ENCODE data around the gene SUPT20H.

DNA sequence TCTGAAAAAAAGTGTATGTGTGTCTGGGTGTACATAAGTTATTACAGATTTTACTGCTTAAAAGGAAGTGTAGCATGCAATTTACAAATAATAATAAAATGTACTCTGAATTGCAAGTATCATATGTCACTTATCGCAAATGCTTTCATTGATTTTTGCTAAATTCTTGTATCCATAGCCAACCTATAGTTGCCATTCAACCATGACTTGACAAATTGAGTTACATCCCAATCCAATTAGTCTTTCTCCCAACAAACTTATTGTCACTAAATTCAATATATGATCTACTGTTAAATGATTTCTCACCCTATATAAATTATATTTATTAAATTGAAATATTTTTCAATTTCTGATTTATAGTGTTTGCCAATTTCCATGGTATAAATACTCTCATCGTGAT is 17.3 kb upstream of the SUPT20H start:
- TF ChIP-seq TCF4 (CRISPR knock-in tag; IDR thresholded peaks at IDR 0.05; ENCODE audit: borderline replicate concordance) = no peak
- no peak for TF ChIP-seq RARB (CRISPR knock-in tag; IDR thresholded peaks at IDR 0.05)
- no peak for TF ChIP-seq OSR1 (CRISPR knock-in tag; IDR thresholded peaks at IDR 0.05)
- TF ChIP-seq, protein P1, sequence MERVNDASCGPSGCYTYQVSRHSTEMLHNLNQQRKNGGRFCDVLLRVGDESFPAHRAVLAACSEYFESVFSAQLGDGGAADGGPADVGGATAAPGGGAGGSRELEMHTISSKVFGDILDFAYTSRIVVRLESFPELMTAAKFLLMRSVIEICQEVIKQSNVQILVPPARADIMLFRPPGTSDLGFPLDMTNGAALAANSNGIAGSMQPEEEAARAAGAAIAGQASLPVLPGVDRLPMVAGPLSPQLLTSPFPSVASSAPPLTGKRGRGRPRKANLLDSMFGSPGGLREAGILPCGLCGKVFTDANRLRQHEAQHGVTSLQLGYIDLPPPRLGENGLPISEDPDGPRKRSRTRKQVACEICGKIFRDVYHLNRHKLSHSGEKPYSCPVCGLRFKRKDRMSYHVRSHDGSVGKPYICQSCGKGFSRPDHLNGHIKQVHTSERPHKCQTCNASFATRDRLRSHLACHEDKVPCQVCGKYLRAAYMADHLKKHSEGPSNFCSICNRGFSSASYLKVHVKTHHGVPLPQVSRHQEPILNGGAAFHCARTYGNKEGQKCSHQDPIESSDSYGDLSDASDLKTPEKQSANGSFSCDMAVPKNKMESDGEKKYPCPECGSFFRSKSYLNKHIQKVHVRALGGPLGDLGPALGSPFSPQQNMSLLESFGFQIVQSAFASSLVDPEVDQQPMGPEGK (CRISPR knock-in tag; IDR thresholded peaks at IDR 0.05; ENCODE audit: borderline replicate concordance) = no peak
- TF ChIP-seq, protein P2, sequence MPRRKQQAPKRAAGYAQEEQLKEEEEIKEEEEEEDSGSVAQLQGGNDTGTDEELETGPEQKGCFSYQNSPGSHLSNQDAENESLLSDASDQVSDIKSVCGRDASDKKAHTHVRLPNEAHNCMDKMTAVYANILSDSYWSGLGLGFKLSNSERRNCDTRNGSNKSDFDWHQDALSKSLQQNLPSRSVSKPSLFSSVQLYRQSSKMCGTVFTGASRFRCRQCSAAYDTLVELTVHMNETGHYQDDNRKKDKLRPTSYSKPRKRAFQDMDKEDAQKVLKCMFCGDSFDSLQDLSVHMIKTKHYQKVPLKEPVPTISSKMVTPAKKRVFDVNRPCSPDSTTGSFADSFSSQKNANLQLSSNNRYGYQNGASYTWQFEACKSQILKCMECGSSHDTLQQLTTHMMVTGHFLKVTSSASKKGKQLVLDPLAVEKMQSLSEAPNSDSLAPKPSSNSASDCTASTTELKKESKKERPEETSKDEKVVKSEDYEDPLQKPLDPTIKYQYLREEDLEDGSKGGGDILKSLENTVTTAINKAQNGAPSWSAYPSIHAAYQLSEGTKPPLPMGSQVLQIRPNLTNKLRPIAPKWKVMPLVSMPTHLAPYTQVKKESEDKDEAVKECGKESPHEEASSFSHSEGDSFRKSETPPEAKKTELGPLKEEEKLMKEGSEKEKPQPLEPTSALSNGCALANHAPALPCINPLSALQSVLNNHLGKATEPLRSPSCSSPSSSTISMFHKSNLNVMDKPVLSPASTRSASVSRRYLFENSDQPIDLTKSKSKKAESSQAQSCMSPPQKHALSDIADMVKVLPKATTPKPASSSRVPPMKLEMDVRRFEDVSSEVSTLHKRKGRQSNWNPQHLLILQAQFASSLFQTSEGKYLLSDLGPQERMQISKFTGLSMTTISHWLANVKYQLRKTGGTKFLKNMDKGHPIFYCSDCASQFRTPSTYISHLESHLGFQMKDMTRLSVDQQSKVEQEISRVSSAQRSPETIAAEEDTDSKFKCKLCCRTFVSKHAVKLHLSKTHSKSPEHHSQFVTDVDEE (CRISPR knock-in tag; IDR thresholded peaks at IDR 0.05) = no peak
- TF ChIP-seq TOX (CRISPR knock-in tag; IDR thresholded peaks at IDR 0.05; ENCODE audit: borderline replicate concordance) = no peak
- no peak for TF ChIP-seq BACH2 (CRISPR knock-in tag; IDR thresholded peaks at IDR 0.05; ENCODE audit: borderline replicate concordance)

Data from SK-N-SH treated with all-trans-retinoic acid at 6 μM for 48 hours (cell line).